ENCODE results near the gene SYNGAP1.

DNA sequence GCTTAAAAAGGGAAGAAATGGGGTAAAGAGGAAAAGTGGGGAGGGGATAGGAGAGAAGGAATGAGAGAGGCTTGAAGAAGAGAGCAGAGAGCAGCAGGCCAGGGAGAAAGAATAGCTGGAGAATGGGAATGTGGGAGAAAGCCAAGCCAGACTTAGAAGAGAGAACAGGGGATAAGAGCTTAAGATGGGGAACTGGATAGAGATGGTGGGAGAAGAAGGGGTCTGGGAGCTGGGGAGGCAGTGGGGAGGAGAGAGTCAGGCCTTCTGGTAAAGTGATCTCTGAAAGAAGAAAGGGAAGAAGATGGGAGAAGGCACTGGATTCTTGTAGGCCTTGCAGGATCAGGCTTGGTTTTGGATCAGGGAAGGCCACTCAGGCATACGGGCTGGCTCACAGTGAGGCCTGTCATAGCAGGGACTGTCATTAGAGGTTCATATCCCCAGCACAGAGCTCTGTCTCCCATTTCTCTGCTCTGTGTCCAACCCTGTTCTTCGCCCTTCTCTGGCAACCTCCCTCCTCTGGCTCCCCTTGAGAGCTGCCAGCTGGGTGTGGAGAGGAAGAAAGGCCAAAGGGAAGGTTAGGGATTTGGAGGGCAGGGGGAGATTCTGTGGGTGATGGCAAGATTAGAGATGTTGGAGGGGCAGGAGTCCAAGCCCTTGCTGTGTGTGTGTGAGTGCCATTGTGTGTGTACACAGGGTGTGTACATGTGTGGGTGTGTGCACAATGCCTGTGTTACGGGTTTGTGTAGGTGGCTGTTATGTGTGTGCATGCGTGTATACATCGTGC, 9.3 kb downstream of the SYNGAP1 start:
- no peak for TF ChIP-seq EP300 (IDR thresholded peaks at IDR 0.05)
- TF ChIP-seq CTCF (IDR thresholded peaks at IDR 0.05), result no peak
- no peak for TF ChIP-seq POLR2AphosphoS5 (IDR thresholded peaks at IDR 0.05)
- no peak for TF ChIP-seq POLR2A (IDR thresholded peaks at IDR 0.05)
